ENCODE results near the gene TREM1. TPM values are rescaled to one million over a fixed set of nuclear protein-coding genes. Genes with fewer than 3 reads are reported as not detected.
"Not testable (repeated sequence)": the region's sequence is repeated elsewhere in the genome, so short reads cannot be mapped to it uniquely, and the experiment has no call there.

The TREM1 gene
- total RNA-seq, 1 donor from 2014 or later: 0.92 TPM

DNA sequence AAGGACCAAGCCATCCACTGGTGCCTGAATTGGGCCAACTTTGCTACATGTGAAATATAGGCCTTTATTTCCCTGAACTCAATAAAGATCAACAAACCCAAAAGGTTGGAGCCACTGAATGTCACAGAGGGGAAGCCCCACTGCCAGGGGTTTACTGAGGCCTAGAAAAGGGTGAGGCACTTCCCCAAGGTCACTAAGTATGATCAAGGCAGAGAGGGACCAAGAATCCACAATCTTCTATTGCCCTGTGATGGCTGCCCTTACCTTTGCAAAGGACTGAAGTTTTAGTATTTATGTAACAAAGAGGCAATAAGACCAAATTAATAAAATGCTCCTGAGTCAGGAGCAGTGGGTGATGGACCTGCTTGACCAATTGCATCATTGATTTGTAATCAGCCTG lies 18.0 kb downstream of the TREM1 start:
- DNase-seq: no peak
- no peak for ATAC-seq
- intact Hi-C loops (cut with micrococcal nuclease): no loop called here

DNA sequence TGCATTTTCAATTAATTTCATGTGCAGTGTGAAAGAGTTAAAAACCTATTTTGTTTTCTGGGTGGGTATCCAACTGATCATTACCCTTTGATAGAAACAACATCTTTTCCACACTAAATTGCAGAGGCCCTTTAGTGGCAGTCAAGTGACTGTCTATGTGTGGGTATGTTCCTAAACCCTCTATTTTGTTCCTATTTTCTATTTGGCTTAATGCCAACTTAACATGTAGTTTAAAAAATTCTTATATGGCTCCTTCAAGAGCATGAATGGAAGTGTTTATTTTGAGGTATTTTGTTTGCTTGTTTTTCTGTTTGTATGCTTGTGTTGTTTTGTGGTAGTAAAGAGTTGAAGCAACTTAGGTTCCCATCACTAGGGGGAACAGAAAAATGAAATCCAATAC lies 19.9 kb downstream of the TREM1 start:
- ATAC-seq (no peak), DNase-seq (no peak)
- intact Hi-C loops (cut with micrococcal nuclease): no loop called here

DNA sequence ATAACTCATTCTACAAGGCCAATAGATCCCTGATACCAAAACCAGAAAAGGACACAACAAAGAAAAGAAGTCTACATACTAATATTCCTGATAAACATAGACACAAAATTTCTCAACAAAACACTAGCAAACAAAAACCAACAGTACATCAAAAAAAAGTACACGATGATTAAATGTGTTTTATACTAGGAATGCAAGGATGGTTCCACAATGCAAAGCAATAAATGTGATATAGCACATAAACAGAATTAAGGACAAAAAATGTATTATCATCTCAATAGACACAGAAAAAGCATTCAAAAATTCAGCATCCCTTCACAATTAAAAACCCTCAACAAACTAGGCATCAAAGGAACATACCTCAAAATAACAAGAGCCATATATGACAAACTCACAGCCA lies 23.2 kb downstream of the TREM1 start:
- ATAC-seq (no peak), DNase-seq (no peak)
- intact Hi-C loops (cut with micrococcal nuclease): no loop called here

DNA sequence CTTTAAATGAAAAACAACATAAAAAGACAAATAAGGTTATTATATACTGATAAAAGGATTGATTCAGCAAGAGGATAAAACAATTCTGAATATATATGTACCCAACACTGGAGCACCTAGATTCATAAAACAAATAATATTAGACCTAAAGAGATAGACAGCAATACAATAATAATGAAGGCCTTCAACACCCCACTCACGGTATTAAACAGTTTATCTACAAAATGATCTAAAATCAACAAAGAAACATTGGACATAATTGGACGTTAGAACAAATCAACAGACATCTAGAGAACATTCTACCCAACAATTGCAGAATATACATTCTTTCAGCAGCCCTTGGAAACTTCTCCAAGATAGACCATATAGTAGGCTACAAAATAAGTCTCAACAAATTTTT lies 24.1 kb downstream of the TREM1 start:
- ATAC-seq (no peak), DNase-seq (no peak)
- intact Hi-C loops (cut with micrococcal nuclease): no loop called here

DNA sequence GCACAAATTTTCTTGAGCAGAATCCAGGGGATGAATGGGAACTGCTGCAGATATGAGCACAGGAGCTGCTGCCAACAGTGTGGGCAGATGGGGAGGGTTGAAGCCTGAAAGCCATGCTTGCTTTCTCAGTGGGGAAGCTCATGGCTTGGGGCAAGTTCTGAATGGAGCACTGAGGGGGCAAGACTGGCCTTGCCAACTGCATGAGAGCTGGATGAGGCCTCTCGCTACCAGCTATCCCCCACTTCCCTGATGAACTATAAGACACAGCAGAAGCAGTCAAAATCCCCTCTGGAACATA lies 28.3 kb downstream of the TREM1 start:
- intact Hi-C loops (cut with micrococcal nuclease): no loop called here
- no peak for DNase-seq
- ATAC-seq: no peak

DNA sequence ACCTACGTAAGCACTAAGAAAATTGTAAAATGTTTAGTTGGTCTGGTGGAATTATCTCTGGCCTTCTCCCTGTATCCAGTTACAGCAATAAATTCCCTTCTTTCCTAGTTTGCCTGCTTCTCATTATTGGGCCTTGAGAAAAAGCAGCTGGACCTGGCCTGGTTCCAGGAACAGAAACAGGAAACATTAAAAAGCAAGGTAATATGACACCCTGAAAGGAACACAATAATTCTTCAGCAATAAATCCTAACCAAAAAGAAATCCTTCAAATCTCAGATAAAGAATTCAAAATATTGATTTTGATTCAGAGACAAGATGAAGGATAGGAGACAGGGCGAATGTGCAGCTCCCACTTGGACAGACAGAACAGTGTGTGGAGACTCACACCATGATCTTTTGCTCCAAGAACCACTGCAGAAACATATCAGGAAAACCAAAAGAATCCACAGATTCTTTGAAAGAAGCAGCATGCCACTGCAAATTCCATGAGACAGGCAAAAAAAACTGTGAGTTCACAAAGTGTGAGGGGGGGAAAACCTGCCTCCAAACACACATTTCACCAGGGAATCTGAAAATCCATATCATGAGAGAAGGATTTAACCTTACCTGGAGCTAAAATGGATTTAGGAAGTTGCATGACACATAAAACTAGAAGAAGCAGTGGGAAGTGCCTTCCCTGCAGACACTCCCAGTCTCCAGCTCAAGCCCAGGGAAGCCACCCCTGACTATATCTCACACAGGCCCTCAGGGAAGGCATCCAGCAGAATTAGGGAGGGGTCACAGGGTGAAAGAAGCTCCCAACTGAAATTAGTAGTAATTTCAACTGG lies 28.9 kb downstream of the TREM1 start:
- intact Hi-C loops (cut with micrococcal nuclease): no loop called here
- ATAC-seq: peak; percentile 48
- no peak for DNase-seq

DNA sequence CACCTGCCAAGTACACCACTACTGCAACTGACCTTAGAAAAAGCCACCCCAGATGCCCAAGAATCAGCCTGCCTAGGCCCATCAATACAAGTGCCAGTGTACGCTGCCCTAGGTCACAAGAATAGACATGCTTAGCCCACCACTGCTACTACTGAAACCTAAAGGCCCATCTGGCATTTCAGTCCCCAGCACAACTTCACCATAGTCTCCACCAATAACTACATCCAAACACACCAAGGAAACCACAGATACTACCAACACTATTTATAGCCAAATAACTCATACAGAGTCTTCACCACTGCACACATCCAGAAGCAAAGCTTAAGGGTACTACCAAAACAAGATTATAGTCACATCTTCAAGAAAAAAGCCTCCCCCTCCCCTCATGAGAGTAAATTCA lies 30.1 kb downstream of the TREM1 start:
- ATAC-seq (no peak), DNase-seq (no peak)
- intact Hi-C loops (cut with micrococcal nuclease): no loop called here

DNA sequence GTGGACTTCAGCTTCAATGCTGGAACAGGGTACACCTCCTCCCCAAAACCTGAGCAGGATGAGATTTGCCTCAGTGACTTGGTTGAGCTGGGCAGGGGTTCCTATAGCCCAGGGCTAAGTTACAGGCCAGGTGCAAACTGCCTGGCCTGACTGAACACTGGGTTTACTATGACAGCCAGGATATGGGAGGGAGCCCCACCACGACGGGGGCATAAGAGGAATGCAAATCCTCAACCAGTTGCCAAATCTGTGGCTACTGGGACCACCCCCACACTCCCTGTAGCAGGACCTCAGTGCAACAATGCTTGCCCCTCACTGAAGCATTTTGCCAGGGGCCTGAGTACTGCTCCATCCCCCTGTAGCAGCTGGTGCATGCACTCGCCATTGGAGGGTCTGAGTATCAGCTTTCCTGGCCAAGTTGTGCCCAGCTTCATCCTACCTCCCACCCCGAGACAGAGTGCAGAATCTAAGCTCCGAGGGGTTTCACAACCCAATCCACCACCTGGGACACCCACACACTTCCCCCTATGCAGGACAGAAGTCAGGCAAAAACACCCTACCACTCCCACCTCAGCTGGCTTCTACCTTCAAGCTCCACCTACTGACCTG lies 30.7 kb downstream of the TREM1 start:
- no peak for ATAC-seq
- intact Hi-C loops (cut with micrococcal nuclease): no loop called here
- DNase-seq: no peak

DNA sequence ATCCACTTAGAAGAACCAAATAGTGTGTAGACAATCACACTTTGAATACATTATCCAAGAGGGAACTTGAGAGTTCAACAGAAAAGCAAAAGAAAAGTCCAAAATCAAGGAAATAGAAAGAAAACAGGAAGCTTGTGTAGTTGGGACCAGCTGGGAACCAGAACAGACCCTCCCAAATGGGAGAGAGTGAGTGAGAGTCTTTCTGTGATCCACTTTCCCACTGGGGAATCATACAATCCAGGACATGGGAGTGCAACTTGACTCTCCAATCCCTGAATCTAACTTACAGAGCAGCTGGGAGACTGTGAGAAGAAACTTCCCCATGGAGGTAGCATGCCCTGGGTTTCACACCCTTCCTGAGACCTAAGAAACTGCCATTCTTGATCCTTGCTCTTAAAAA lies 31.4 kb downstream of the TREM1 start:
- DNase-seq (no peak), ATAC-seq (no peak)
- intact Hi-C loops (cut with micrococcal nuclease): no loop called here

DNA sequence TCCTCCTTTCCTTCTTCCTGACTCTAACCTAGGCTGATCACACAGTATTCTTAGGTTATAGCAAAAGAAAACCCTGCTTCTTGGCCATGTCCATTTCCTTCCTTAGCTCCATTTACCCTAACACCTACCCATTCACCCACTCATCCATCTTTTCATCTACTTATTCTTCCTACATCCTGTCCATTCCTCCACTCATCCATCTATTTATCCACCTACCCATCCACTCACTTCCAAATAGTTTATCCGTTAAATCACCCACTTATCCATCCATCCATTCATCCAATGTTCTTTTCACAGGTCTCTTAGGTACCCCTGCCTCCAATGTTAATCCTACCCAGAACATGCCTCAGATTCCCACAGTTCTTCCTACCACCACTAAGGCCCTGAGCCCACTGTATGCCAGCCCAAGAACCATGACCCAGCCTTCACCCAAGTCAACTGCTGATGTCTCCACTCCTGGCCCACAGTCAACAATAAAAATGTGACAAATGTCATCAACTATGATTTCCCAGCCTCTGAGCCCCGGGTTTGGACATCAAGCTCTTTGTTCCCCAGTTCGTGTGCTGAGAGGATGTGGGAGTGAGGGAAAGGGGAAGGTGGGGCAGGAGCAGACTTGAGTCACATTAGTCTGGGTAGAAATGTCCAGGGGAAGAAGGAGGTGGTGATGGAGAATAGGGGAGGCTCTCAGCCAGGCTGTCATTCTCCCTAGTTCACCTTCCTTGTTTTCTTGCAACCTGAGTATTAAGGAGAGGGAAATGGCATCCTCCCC lies 33.9 kb downstream of the TREM1 start:
- intact Hi-C loops (cut with micrococcal nuclease): no loop called here
- ATAC-seq: no peak
- DNase-seq: no peak

DNA sequence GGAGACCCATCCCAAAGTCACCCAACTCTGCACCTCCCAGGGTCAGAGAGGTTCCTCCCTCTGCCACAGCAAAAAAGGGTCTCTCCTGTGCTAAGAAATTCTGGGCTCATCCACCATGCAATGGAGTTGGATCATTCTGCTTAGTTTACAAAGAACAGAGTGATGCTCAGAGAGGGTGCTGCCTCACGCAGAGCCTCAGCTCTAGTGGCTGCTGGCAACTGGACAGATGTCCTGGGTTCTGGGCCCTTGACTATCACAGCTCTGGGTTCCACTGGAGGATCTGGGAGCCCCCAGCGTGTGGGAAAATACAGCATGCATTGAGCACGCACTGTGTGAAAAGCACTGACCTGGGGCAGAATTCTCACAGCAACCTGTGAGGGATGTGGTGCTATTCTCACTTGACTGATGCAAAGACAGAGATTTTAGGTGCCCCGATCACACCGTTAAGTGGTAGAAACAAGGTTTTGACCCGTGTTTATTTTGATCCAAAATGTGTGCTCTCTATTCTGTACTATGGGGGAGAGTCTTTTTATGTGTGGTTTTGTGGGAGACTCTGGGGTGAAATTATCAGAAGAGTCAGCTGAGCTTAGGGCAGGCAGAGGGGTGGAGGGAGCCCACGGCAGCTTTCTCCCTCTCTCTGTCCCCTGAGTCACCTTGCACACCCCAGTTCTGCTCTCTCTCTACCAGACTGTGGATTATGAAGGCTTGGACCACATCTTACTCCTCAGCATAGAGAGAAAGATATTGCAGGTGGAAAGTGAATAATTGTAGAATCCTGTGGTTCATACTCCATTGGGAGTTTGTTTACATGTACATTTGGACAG lies 38.4 kb downstream of the TREM1 start:
- DNase-seq (no peak), ATAC-seq (no peak)
- intact Hi-C loops (cut with micrococcal nuclease): no loop called here

DNA sequence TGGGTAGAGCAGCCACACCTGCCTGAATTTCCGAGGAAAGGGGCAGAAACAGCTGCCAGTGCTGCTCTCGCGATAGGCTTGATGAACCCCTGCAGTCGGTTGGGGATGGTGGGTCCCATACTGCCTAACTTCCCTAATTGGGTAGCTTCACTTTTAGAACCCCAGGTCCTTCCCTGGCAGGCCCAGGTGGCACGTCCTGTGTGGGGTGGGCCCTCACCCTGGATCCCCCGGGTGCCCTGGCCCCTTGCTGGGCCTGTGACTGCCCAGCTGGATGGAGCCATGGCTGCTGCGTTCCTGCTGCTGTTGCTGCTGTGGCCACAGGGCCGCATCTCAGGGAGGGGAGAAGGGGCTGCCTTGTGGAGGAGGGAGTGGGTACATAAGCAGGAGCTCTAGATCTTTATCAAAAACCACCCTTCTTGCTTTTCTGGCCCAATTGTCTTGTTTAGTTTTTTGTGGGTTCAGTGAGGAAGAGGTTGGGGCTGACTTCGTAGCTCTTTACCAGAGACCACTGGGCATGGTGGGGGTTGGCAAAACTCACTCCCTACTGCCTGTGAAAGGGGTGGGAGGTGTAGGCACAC lies 39.1 kb downstream of the TREM1 start:
- no peak for ATAC-seq
- intact Hi-C loops (cut with micrococcal nuclease): no loop called here
- DNase-seq: no peak

DNA sequence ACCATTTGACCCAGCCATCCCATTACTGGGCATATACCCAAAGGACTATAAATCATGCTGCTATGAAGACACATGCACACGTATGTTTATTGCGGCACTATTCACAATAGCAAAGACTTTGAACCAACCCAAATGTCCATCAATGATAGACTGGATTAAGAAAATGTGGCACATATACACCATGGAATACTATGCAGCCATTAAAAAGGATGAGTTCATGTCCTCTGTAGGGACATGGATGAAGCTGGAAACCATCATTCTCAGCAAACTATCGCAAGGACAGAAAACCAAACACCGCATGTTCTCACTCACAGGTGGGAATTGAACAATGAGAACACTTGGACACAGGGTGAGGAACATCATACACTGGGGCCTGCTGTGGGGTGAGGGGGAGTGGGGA lies 40.0 kb downstream of the TREM1 start:
- DNase-seq; intact Hi-C loops (cut with micrococcal nuclease); ATAC-seq: not testable (repeated sequence)

DNA sequence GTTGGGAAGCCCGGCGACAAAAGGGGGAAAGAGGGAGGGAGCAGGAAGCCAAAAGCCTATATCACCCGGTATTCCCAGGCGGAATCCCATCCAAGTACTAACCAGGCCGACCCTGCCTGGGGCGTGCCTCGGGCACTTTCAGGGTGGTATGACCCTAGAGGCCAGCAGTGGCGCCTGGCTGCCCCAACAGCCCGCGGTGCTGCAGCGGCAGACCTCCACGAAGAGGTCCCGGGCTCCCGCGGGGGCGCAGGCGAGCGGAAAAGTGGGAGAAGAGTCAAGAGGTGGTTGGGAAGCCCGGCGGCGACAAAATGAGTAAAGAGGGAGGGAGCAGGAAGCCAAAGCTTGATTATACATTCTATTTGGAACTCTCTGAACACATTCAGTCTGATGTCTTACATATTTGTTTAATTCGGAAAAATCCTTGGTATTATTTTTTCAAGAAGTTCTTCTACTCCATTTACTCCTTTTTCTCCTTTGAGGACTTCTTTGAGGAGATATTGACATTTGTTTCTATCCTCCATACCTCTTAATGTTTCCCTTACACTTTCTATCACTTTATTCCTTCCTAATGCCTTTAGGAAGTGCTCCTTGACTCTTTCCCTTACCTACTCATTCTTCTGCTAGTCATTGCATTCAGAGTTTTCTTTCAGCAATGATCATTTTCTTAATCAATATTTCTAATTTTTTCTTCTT lies 46.9 kb downstream of the TREM1 start:
- intact Hi-C loops (cut with micrococcal nuclease): no loop called here
- DNase-seq (no peak), ATAC-seq (no peak)

DNA sequence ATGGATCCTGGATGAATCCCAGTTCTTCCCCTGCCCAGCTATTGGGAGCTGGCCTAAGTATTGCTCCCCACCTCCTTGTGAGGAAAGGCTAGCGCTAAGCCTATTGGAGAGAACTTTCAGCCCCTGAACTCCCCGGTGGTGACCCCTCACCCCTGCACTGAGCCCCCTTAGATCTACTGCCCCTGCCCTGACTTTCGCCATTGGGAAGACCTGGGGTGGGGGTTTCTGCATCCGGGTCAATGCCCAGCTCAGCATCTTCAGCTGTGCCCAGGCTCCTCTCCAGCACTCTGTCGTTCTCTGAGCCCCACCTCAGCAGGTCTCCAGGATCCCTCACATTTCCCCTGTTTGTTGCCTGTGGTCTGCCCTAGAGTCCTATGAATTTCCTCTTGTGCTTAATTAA lies 49.4 kb downstream of the TREM1 start:
- ATAC-seq: no peak
- no peak for DNase-seq
- intact Hi-C loops (cut with micrococcal nuclease): no loop called here

DNA sequence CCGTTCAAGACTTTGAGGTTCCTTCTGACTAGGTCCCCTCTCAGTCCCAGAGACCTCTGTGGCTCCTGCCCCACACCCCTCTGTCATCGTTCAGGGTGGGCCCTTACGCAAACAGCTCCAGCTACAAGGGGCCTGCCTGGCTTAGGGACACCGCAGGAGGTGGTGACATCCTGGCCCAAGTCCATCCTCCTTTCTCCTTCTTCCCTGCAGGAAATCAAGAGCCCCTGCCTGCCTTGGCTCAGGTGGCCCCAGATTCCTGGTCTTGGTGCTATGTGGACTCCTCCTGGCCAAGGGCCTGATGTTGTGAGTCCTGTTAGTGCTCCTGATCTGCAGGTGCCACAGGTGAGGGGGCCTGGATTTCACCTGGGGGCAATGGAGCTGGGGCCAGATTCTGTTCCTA lies 50.2 kb downstream of the TREM1 start:
- ATAC-seq (no peak), DNase-seq (no peak)
- intact Hi-C loops (cut with micrococcal nuclease): no loop called here

DNA sequence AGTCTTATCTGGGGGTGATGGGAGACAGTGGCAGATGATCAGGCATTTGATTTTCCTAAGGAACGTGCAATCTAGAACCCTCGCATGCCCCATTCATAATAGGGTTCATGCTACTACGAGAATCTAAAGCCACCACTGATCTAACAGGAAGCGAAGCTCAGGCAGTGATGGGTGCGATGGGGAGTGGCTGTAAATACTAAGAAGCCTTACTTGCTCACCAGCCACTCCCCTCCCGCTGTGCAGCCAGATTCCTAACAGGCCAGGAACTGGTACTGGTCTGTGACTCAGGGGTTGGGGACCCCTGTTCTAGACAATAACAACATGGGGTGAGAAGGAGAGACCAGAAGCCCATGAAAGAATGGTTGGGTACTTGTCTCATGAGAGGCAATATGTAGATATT lies 53.8 kb downstream of the TREM1 start:
- no peak for DNase-seq
- ATAC-seq: no peak
- intact Hi-C loops (cut with micrococcal nuclease): no loop called here

DNA sequence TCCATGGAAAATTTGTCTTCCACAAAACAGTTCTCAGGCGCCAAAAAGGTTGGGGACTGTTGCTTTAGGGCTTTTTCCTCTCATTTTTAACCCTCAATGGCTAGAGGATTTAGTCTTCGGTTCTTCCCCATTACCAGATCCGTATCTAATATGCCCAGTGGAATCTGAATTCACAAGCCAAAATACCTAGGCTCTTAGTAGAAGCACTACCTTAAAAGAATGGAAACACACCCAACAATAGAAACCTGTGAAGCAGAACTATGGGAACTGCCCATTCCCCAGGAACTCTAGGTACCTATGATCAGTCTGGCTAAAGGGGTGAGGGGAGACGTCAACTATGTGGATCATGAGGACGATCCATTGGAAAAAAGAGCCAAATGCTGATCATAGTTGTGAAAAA lies 55.2 kb downstream of the TREM1 start:
- no peak for DNase-seq
- intact Hi-C loops (cut with micrococcal nuclease): no loop called here
- ATAC-seq: no peak

DNA sequence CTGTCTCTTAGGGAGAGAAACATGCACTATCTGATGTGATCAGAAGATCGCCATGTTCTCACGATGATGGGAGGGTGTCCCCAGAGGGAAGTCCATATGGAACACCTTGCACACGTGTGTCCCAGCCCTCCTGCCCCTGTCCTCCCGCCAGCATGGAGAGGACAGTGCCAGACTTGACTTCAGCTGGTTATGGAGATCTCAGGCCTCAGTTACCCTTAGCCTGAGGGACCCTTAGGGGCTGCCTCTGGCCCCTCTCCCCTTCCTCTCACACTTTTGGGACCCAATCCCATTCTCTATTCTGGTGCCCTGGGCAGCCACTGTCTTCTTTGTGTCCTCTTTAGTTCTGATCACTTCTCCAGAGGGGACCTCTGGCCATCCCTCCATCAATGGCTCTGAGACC lies 56.8 kb downstream of the TREM1 start:
- no peak for DNase-seq
- ATAC-seq: no peak
- intact Hi-C loops (cut with micrococcal nuclease): no loop called here
